ENCODE measurements around the gene PLD4.

- no peak for TF ChIP-seq CTCF (IDR thresholded peaks at IDR 0.05; ENCODE audit: insufficient read depth, low read length, poor library complexity, severe bottlenecking)
- no peak for TF ChIP-seq EZH2phosphoT487 (conservative IDR thresholded peaks at IDR 0.05; ENCODE audit: low read length)
Measured at GRCh38 chr14:104948736-104949031, 24.0 kb downstream of the PLD4 start.
